ENCODE results near the gene POLD1. TPM values are rescaled to one million over a fixed set of nuclear protein-coding genes. Genes with fewer than 3 reads are reported as not detected.

POLD1 gene
- total RNA-seq, 1 donor from 2014 or later = 10.8 TPM

- Histone ChIP-seq H3K4me3 (no peak overlapping the region), H3K36me3 (peaks cover 53% of the 10 kb centered on the region), H3K27ac (replicated peaks) (no peak overlapping the region), H3K27me3 (ENCODE audit: low read depth) (no peaks in the 10 kb centered on the region), H3K4me1 (peaks cover 63% of the 10 kb centered on the region), H3K9me3 (replicated peaks) (no peaks in the 10 kb centered on the region)
- TF ChIP-seq CTCF (IDR thresholded peaks at IDR 0.05; ENCODE audit: borderline replicate concordance) = no peak
- intact Hi-C loops (cut with micrococcal nuclease) = no loop called here
- no peak for DNase-seq
Observed at GRCh38 chr19:50379602-50380001, 4.5 kb upstream of the POLD1 start.

- Histone ChIP-seq H3K27ac (replicated peaks) (peak overlapping the region; percentile 38), H3K27me3 (ENCODE audit: low read depth) (no peaks in the 10 kb centered on the region), H3K4me1 (peaks cover 63% of the 10 kb centered on the region), H3K36me3 (peaks cover 53% of the 10 kb centered on the region), H3K9me3 (replicated peaks) (no peaks in the 10 kb centered on the region), H3K4me3 (no peak overlapping the region)
- intact Hi-C loops (cut with micrococcal nuclease) = no loop called here
- no peak for TF ChIP-seq CTCF (IDR thresholded peaks at IDR 0.05; ENCODE audit: borderline replicate concordance)
- DNase-seq = no peak
Observed at GRCh38 chr19:50380137-50380536, 4.0 kb upstream of the POLD1 start.

GRCh38 chr19:50380751-50381151 is 3.4 kb upstream of the POLD1 start:
- DNase-seq = no peak
- intact Hi-C loops (cut with micrococcal nuclease) = no loop called here
- Histone ChIP-seq H3K4me3 (no peak overlapping the region), H3K4me1 (peaks cover 66% of the 10 kb centered on the region), H3K27ac (replicated peaks) (peak overlapping the region; percentile 38), H3K9me3 (replicated peaks) (no peaks in the 10 kb centered on the region), H3K36me3 (peaks cover 53% of the 10 kb centered on the region), H3K27me3 (ENCODE audit: low read depth) (no peaks in the 10 kb centered on the region)
- TF ChIP-seq CTCF (IDR thresholded peaks at IDR 0.05; ENCODE audit: borderline replicate concordance) = no peak

DNA sequence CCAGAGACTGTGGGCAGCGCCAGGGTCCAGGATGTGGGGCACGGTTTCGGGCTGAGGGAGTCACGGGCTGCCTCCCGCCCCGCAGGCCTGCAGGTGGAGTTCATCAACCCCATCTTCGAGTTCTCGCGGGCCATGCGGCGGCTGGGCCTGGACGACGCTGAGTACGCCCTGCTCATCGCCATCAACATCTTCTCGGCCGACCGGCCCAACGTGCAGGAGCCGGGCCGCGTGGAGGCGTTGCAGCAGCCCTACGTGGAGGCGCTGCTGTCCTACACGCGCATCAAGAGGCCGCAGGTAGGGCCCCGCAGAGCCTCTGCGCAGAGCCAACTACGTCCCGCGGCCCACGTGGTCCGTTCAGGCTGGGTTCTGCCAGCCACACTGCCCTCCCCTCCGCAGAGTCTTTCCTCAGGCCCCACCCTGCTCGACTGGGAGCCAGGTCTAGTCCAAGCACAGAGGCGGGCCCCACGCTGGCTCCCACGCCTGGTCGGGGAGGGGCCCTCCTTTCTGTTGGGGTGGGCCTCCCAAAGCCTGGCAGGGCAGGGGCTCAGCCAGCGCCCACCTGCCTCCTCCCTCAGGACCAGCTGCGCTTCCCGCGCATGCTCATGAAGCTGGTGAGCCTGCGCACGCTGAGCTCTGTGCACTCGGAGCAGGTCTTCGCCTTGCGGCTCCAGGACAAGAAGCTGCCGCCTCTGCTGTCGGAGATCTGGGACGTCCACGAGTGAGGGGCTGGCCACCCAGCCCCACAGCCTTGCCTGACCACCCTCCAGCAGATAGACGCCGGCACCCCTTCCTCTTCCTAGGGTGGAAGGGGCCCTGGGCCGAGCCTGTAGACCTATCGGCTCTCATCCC is 2.0 kb upstream of the POLD1 start:
- H3K4me3 ChIP-seq = no peak overlapping the region
- peaks cover 55% of the 10 kb centered on the region for H3K36me3 ChIP-seq
- intact Hi-C loops (cut with micrococcal nuclease) = no loop called here
- no peak for TF ChIP-seq CTCF (IDR thresholded peaks at IDR 0.05; ENCODE audit: borderline replicate concordance)
- H3K4me1 ChIP-seq = peaks cover 56% of the 10 kb centered on the region
- DNase-seq = no peak
- H3K27ac ChIP-seq (replicated peaks) = no peak overlapping the region
- no peaks in the 10 kb centered on the region for H3K9me3 ChIP-seq (replicated peaks)
- no peaks in the 10 kb centered on the region for H3K27me3 ChIP-seq (ENCODE audit: low read depth)

DNA sequence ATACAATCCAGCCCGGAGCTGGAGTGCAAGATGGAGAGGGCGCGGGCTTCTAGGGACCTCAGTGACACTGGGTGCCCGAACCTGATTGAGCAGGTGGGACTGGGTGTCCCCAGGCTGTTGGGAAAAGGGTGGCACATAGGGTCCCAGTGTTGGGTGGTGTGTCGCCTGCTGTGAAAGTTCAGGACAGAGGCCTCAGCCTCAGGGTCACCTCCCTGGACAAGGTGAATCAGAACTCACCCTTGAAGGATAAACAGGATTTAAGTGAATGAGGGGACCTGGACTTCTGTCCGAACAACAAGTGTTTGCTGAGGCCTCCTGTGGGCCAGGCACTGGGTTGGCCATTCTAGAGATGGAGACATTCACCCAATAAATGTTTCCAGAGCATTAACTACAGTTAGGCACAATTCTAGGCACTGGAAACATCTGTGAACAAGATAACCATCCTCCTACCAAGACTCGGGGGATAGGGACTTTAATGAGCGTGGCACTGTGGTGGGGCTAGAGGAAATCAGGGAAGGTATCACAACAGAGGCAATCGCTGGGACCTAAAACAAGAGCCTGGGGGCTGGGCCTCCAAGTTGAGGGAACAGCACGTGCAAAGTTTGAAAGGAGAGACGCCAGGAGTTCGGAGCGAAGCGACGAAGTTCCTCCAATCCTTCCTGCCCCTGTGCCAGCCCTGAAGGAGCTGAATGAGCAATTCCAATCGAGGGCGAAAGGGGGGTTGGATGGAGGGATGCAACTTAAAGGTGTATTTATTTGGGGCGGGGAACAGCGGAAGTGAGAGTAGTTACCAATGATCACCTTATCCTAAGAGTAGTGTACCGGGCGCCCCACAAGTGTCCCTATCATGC is 921 bp upstream of the POLD1 start:
- Histone ChIP-seq H3K27me3 (ENCODE audit: low read depth) (no peaks in the 10 kb centered on the region), H3K9me3 (replicated peaks) (no peaks in the 10 kb centered on the region), H3K36me3 (peaks cover 47% of the 10 kb centered on the region), H3K4me3 (peak overlapping the region; percentile 79), H3K27ac (replicated peaks) (peak overlapping the region; percentile 87), H3K4me1 (peaks cover 51% of the 10 kb centered on the region)
- no peak for DNase-seq
- TF ChIP-seq CTCF (IDR thresholded peaks at IDR 0.05; ENCODE audit: borderline replicate concordance) = no peak
- intact Hi-C loops (cut with micrococcal nuclease) = no loop called here

Measured in left ventricle myocardium inferior (tissue), 1 donor.